OCI-LY7 (cell line): ENCODE data around the gene AGAP9.
"Not testable (repeated sequence)": the region's sequence is repeated elsewhere in the genome, so short reads cannot be mapped to it uniquely, and the experiment has no call there.

ENCODE experiments used
- CTCF ChIP-seq: fragments of 200-600 bp; sonication (generic); conservative IDR thresholded peaks from 2 replicates; pipeline ENCODE4 v1.5.1; 2014; ENCODE audit warnings: mild to moderate bottlenecking, antibody characterized with exemption, low read length, moderate library complexity, mixed read lengths
- EZH2phosphoT487 ChIP-seq: fragments of 200-600 bp; sonication (generic); IDR thresholded peaks from 2 replicates; pipeline ENCODE4 v1.6.1; 2018; ENCODE audit warnings: low read depth, borderline replicate concordance, mild to moderate bottlenecking, mixed run types, antibody characterized with exemption, low read length, moderate library complexity, mixed read lengths

DNA sequence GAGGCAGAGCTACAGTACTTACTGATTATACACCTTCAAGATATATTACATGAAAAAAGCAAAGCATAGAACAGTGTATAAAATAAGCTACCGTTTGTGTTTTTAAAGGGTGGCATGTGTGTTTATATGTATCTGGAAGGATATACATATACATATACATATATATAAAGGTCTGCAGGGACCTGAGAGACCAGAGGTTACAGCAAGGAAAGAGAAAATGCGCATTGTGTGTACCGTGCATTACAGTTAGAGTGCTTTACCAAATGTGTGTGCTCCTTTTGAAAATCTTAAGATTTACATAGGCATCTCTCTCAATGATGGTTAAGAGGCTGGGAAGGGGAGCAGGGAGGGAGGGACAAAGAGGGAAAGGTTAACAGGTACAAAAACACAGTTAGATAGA lies 23.8 kb upstream of the AGAP9 start:
- not testable (repeated sequence) for TF ChIP-seq CTCF, EZH2phosphoT487
